Measurements from ENCODE around the gene ZNF827. TPM values are rescaled to one million over a fixed set of nuclear protein-coding genes. Genes with fewer than 3 reads are reported as not detected.

Gene ZNF827
- total RNA-seq, 1 experiment from 2014 or later = 29.4 TPM

- Mint-ChIP-seq H3K4me1 (peaks cover 8 to 14% of the 10 kb centered on the region in 2 experiments), H3K27ac (no peak overlapping the region; a peak in 1 of 7 replicates)
Observed at GRCh38 chr4:145797278-145797677, 141.3 kb downstream of the ZNF827 start.

More at GRCh38 chr4:145797278-145797677, 141.3 kb downstream of the ZNF827 start:
- H3K27me3 ChIP-seq (ENCODE audit: insufficient read depth, low read length) = no peaks in the 10 kb centered on the region
- TF ChIP-seq CTCF (conservative IDR thresholded peaks at IDR 0.05) = no peak
- H3T11ph ChIP-seq (ENCODE audit: low read length) = no peak overlapping the region
- H3K18ac ChIP-seq (ENCODE audit: insufficient read length, low read depth, low read length) = no peak overlapping the region
- no peak overlapping the region for H4K8ac ChIP-seq (replicated peaks; ENCODE audit: insufficient read length, low read depth, low read length)
- no peak overlapping the region for H2BK12ac ChIP-seq (ENCODE audit: insufficient read length, low read depth, low read length)
- no peaks in the 10 kb centered on the region for H4K20me1 ChIP-seq (ENCODE audit: control insufficient read depth, insufficient read depth, insufficient read length)
- no peaks in the 10 kb centered on the region for H3K79me2 ChIP-seq (ENCODE audit: insufficient read depth, low read length)
- no peak overlapping the region for H2BK120ac ChIP-seq (ENCODE audit: low read depth, low read length, poor library complexity, severe bottlenecking)
- Mint-ChIP-seq H3K9me3 (no peaks in the 10 kb centered on the region), H3K27me3 (ENCODE audit: low read depth) (no peaks in the 10 kb centered on the region), H3K36me3 (ENCODE audit: insufficient read depth in 1 of 3, low read depth in 3 of 3) (peaks cover 0 to 13% (median 12%) of the 10 kb centered on the region in 3 experiments; a peak in 5 of 7 replicates), H3K4me3 (no peak overlapping the region)
- no peaks in the 10 kb centered on the region for H3K79me1 ChIP-seq (ENCODE audit: insufficient read depth, low read depth, low read length, poor library complexity, severe bottlenecking)
- H3K4me1 ChIP-seq (ENCODE audit: insufficient read depth, low read length) = no peaks in the 10 kb centered on the region; the same call in 1 of the 2 replicates
- no peak overlapping the region for H3K23ac ChIP-seq (ENCODE audit: insufficient read length, low read depth, low read length)
- no peak overlapping the region for H2AK5ac ChIP-seq (ENCODE audit: insufficient read length, low read length)
- no peak overlapping the region for H3K56ac ChIP-seq (ENCODE audit: insufficient read length, low read depth, low read length)
- no peak overlapping the region for H4K91ac ChIP-seq (ENCODE audit: insufficient read length, low read depth, low read length)
- H3K27ac ChIP-seq (ENCODE audit: insufficient read length, low read depth, low read length) = no peak overlapping the region
- H2BK20ac ChIP-seq (ENCODE audit: low read depth, low read length, poor library complexity, severe bottlenecking) = no peak overlapping the region
- no peak for DNase-seq
- H3K23me2 ChIP-seq (ENCODE audit: insufficient read length, low read depth, low read length, poor library complexity, severe bottlenecking) = no peaks in the 10 kb centered on the region
- H4K5ac ChIP-seq (ENCODE audit: insufficient read length, low read depth, low read length) = no peak overlapping the region
- no peaks in the 10 kb centered on the region for H3K9me3 ChIP-seq (ENCODE audit: control insufficient read depth, low read depth, low read length)
- H3K14ac ChIP-seq (ENCODE audit: insufficient read depth, low read length) = no peak overlapping the region
- no peak overlapping the region for H2BK15ac ChIP-seq (ENCODE audit: low read depth, low read length)
- H2AFZ ChIP-seq (ENCODE audit: low read length) = no peak overlapping the region
- H3K4ac ChIP-seq (ENCODE audit: low read depth, low read length) = no peak overlapping the region
- H3K4me2 ChIP-seq (ENCODE audit: insufficient read depth, insufficient read length, low read length) = no peak overlapping the region
- H2BK5ac ChIP-seq (ENCODE audit: insufficient read length, low read length) = no peak overlapping the region
- no peak overlapping the region for H3K9ac ChIP-seq (ENCODE audit: extremely low read depth, insufficient read length, low read length)

All from H9 (cell line).